IPS-11a (cell line): ENCODE data around the gene TMEM225B.

ENCODE experiments used
- H3K4me3 ChIP-seq: one replicate; pipeline ENCODE4 v1.5.1; 2013; ENCODE audit warnings: low read depth, low read length, control low read depth

Gene TMEM225B

DNA sequence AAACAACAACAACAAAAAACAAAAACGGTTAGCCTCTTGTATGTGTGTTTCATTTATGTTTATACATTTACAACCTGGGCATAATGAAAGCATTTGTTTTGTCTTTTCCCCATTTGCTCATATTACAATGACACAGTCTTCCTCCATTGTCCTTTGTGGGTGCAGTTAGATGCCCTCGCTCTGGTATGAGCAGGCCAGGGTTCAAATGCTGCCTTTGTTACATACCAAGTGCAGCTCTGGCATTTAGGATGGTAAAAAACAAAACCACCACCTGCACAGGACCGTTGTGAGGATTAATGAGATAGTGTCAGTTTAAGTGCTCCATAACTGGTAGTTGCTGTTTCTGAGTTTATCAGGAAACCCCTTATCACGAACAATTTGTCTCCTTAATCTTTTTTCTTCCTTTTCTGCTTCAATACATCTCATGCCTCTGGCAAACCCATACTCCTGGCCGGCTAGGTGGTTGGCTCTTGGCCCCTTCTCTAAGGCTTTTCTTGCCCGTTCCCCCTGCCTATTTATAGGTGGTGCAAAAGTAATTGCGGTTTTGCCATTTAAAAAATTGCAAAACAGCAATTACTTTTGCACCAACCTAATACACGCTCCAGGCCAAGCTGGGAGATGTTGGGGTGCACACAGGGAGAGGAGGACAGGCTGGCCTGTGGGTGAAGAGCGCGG, 18.6 kb upstream of the TMEM225B start:
- no peak overlapping the region for H3K4me3 ChIP-seq

DNA sequence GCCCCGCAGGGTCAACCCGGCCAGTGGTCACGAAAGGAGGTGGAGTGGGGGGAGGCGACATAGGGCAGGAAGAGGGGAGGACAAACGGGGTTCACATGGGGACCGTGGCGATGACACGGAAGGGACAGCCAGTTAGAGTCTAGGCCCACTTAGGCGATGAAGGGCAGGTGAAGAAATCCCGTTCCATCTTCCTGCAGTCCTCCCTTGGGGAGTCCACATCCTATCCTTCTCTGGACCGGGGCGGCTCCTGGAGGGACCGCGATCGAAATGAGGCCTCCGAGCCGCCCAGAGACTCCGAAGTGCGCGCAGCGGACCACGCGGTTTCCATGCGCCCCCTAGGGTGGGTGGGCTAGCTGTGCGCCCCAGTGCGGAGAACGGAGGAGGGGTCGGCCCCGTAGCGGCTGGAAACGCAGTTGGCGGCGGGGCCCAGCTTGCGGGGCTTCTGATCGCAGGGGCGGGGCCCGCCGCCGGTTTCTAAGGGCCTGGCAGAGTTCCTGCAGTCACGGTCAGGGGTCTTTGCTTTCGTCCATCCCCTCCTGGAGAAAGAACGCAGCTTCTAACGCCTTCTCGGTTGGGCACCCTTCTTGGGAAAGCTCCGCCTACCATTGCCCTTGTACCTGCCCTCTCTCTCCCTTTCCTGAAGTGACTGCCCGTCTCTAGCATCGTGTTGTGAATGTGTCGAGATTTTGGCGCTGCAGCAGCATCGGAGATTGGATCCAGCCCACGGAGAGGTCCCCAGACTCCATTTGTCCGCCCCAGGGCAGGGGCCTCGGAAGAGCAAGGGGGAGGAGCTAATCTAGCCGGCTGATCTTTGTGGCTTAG, 17.9 kb upstream of the TMEM225B start:
- peak overlapping the region; percentile 49 for H3K4me3 ChIP-seq

DNA sequence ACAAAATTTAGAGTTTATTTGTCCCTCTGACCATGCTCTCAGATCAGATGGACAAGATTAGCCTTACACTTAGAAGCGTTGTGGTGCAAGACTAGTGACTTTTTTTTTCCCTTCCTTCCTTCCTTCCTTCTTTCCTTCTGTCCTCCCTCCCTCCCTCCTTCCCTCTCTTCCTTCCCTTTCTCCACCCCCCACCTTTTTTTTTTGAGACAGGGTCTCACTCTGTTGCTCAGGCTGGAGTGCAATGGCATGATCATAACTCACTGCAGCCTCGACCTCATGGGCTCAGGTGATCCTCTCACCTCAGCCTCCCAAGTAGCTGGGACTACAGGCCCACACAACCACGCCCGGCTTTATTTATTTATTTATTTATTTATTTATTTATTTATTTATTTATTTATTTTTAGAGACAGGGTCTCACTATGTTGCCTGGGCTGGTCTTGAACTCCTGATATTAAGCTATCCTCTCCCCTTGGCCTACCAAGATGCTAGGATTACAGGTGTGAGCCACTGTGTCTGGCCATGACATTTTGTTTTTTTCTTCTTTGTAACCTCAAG, 17.2 kb upstream of the TMEM225B start:
- peak overlapping the region; percentile 49 for H3K4me3 ChIP-seq

DNA sequence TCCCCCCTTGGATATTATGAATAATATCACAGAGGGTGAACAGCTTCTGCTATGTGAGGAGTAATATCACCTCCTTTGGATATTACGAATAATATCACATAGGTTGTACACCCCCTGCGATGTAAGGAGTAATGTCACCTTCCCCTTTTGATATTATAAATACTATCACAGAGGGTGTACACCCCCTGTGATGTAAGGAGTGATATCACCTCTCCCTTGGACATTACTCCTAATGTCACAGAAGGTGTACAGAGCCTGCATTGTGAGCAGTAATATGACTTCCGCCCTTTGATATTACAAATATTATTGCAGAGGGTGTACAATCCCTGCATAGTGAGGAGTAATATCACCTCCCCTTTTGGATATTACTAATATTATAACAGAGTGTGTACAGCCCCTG, 9.2 kb upstream of the TMEM225B start:
- no peak overlapping the region for H3K4me3 ChIP-seq

DNA sequence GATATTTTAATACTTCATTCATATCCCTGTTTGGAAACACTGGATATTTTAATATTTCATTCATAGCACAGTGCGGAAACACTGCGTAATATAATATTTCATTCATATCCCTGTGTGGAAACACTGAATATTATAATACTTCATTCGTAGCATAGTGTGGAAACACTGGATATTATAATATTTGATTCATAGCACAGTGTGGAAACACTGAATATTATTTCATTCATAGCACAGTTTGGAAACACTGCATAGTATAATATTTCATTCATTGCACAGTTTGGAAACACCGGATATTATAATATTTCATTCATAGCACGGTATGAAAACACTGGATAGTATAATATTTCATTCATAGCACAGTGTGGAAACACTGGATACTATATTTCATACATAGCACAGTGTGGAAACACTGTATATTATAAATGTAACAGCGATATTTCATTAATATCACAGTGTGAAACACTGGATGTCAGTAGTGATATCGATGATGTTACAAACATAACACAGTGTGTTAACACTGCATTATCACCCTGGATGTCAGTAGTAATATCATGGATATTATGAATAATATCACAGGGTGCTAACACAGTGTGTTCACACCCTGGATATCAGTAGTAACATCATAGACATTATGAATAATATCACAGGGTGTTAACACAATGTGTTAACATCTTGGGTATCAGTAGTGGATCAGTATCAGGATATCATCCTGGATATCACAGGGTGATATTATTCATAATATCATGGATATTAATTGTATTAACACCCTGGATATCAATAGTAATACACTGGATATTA, 2.9 kb upstream of the TMEM225B start:
- no peak overlapping the region for H3K4me3 ChIP-seq

DNA sequence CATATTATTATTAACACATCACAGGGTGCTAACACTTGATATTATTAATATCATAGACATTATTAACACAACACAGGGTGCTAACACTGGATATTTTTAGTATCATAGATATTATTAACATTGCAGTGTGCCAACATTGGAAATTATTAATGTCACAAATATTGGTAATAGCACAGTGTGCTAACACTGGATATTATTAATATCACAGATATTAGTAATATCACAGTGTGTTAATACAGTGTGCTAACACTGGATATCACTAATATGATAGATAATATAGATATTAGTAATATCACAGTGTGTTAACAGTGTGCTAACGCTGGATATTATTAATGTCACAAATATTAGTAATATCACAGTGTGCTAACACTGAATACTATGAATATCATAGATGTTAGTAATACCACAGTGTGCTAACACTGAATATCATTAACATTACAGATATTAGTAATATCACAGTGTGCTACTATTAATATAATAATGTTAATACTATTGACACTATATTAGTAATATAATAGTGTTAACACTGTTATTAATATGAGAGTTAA, 1.6 kb upstream of the TMEM225B start:
- H3K4me3 ChIP-seq, result no peak overlapping the region

DNA sequence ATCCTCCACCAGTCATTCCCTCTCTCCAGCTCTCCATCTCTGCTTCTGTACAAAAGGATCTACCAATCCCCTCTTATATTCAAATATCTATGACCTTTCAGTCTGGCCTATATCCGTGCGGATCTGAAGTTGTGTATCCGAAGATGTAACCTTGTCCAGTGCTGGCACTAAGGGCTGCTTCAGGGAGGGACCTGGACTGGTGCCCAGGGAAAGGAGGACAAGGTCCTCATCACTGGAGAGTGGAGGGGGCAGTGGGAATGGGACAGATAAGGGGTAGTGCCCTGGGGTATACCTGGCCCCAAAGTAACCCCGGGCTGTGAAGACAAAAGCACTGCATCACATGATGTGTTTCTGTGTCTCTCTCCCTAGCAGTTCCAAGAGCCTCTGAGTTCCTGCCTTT, 1.8 kb downstream of the TMEM225B start:
- H3K4me3 ChIP-seq, result no peak overlapping the region

DNA sequence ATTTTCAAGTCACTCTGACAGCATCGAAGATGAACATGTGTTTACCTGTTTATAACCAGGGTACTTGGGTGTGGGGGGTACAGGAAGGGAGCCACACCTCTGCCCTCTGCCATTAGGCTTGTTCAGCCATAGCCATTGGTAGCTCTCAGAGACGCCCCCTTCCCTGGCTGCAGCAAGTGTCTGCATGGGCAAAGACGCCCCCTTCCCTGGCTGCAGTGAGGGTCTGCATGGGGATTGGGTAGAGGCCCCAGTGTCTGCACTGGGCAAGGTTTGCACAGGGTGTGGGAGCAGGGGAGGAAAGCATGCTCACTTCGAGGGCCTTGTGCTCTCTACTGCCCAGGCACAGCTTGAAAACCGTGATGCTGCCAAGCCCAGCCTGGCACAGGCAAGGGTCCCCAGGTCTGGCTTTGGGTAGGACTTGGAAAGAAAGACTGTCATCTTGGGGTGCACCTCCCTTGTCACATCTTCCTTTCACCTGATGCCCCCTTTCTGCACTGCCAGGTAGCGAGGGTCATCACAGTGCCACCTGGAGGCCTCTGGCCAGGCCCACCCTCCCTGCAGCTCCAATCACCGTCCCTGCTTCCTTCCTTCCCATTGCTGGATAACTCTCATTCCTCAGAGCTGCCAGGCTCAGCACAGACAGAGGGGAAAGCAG, 3.7 kb downstream of the TMEM225B start:
- H3K4me3 ChIP-seq, result no peak overlapping the region

DNA sequence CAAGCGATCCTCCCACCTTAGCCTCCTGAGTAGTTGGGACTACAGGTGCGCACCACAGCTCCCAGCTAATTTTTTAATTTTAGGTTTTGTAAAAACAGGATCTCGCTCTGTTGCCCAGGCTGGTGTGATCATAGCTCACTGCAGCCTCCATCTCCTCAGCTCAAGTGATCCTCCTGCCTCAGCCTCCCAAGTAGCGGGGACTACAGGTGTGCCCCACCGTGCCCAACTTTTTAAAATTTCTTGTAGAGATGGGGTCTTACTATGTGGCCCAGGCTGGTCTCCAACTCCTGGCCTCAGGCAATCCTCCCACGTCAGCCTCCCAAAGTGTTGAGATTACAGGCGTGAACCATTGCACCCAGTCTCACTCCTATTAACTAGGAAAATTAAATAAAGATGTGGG, 7.5 kb downstream of the TMEM225B start:
- H3K4me3 ChIP-seq, result no peak overlapping the region

DNA sequence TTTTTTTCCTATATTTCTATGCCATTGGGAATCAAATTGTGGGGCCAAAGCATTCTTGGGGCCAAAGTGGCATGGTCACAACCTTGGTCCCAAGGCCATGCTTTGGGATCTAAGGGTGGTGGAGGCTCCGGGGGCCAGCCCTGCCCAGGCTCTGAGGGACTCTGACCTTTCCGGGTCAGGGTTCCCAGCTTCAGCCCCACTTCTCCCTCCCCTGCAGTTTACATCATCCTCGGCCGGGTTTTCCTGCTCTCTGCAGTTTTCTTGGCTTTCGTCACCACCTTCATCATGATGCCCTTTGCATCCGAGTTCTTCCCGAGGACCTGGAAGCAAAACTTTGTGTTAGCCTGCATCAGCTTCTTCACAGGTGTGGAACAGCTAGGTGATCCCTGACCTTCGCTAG, 8.5 kb downstream of the TMEM225B start:
- H3K4me3 ChIP-seq, result no peak overlapping the region

DNA sequence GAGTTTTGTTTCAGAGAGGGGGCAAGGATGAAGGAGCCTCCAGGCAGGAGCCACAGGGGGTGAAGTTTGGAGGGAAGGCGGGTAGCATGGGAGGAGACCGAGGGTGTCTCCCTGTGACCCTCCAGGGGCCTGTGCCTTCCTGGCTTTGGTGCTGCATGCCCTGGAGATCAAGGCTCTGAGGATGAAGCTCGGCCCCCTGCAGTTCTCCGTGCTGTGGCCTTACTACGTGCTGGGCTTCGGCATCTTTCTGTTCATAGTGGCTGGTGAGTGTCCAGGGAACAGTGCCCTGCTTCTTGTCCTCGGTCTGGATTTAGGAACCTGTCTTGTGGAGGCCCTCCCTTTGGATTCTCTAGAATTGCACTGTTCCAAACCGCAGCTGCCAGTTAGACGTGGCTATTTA, 9.5 kb downstream of the TMEM225B start:
- H3K4me3 ChIP-seq, result no peak overlapping the region

DNA sequence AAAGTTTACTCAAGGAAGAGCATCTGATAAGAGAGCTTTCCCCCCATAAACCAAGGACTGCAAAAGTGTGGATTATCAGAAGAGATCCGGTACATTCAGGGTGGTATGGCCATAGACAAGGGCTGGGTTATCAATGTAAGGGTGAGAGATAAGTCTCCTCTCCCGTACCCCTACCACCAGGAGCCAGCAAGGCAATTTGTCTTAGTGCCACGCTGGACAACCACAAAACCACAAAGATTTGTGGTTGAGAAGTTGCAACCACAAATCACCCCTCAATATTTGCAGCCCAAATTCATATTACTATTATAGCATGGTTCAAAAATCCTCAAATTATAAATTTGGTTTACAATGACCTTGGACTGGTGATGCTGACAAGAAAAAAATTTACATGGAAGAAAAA, 16.4 kb downstream of the TMEM225B start:
- no peak overlapping the region for H3K4me3 ChIP-seq

DNA sequence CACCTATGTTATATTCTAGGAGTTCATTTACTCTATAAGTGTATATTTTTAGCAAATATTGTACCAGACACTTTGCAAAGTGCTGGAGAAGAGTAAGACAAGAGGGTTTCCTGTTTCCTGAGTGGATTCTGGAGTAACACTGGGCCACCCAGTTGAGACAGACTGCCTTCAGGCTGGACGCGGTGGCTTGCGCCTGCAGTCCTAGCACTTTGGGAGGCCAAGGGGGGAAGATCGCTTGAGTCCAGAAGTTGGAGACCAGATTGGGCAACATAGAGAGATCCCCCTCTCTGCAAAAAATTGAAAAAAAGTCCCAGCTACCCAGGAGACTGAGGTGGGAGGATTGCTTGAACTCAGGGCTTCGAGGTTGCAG, 17.9 kb downstream of the TMEM225B start:
- peak overlapping the region; percentile 84 for H3K4me3 ChIP-seq

DNA sequence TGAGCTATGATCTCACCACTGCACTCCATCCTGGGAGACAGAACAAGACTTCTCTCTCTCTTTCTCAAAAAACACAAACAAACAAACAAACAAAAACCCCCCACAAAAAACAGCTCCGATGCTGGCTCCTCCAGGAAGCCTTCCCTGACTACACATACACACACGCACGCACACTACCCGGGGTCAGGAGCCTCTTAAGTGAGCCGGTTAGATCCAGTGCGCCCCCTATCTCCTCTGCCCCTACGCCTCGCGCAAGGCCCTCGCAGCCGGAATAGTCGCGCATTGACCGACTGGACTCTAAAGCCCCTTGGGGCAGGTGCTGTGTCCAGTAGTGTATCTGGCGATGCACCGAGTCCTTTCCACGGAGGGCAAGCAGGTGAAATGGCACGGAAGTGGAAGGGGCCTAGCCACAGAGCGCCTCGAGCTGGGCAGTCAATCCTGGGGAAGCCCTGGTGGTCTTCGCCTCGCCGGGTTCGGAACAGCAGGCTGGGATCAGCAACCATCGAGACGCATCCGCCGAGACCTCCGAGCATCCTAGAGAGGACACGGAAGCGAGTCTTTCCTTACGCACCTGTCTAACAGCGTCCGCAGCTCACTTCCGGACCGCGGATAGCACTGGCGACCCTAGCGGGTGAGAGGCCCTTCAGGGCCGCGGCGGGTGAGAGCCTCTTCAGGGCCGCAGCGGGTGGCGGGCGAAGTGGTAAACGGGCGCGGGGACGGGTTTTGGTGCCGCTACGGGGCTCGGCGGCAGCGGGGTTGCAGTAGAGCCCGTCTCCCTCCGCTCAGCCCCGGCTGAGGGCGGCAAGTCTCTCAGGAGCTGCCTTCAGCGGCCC, 18.5 kb downstream of the TMEM225B start, which contains the start of gene ZSCAN25:
Gene ZSCAN25 (plus strand): TSS at position 588 of the 833 bp plus-strand sequence. CDS start 2,661 bp downstream, outside the sequence.
- H3K4me3 ChIP-seq, result peak within 1 kb of the TSS; percentile 84

DNA sequence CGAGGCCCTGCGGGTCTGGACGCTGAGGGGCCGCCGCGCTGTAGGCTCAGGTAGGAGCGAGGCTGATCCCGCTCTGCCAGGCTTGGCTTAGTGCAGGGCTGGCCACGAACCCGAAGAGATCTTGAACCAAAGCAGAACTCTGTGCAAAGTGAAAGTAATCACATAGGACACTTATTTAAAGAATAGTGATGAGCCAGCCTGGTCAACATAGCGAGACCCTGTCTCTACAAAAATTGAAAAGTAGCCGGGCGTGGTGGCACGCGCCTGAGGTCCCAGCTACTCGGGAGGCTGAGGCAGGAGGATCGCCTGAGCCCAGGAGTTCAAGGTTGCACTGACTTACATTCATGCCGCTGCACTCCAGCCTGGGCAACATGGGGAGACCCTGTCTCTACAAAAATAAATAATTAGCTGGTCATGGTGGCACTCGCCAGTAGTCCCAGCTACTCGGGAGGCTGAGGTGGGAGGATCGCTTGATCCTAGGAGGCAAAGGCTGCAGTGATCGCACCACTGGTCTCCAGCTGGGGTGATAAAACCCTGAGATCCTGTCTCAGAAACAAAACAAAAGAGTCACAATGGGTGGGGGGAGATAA, 19.2 kb downstream of the TMEM225B start:
- H3K4me3 ChIP-seq, result peak overlapping the region; percentile 84

DNA sequence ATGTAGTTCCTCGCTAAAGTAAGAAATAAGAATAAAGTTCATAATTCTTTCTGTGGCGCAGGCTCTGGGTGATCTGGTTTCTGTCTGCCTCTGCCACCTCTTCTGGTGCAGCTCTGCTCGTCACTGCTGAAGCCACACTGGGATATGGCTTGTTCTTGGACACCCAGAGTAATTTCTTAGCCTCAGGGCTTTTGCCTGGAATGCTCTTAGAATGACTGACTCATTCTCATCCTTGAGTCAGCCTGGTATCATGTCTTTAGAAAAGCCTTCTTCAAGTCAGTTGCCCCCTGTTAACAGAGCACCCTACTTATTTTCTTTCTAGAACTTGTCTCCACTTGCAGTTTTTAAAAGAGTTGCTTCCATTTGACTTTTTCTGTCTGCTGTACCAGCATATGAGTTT, 20.7 kb downstream of the TMEM225B start:
- H3K4me3 ChIP-seq, result no peak overlapping the region

DNA sequence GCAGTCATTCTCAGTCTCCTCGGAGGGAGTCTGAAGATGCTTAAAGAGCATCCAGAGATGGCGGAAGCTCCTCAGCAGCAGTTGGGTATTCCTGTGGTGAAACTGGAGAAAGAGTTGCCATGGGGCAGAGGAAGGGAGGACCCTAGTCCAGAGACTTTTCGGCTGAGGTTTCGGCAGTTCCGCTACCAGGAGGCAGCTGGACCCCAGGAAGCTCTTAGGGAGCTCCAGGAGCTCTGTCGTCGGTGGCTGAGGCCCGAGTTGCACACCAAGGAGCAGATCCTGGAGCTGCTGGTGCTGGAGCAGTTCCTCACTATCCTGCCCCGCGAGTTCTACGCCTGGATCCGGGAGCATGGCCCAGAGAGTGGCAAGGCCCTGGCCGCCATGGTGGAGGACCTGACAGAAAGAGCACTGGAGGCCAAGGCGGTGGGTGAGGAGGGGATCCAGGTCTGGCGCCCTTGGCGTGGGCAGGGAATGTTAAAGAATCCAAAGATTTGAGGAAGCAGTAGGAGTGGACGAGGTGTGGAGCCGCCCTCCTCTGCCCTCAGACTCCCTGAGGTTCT, 21.6 kb downstream of the TMEM225B start:
- H3K4me3 ChIP-seq, result no peak overlapping the region

DNA sequence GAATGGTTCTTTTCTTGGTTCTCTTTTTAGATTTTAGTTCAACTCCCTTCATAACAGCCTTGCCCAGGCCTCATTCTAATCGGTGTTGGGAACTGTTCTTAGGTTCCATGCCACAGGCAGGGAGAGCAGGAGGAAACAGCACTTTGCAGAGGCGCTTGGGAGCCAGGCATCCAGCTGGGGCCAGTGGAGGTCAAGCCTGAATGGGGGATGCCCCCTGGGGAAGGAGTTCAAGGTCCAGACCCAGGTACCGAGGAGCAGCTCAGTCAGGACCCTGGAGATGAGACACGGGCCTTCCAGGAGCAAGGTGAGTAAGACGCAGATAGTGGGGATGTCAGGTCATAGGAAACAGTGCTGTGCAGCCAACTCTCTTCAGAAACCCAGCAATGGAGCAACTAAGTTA, 23.2 kb downstream of the TMEM225B start:
- no peak overlapping the region for H3K4me3 ChIP-seq

DNA sequence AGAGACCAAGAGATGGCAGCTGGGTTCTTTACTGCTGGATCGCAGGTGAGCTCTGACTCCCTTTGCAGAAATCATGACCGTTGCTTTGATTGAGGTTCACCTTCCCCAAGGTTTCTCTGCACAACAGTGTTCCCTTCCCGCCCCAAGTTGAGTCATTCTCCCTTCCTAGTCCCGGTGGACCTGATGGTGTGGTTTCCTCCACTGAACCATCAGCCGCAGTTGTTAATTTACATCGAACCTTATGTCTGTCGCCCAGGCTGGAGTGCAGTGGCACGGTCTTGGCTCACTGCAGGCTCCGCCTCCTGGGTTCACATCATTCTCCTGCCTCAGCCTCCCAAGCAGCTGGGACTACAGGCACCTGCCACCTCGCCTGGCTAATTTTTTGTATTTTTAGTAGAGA, 24.5 kb downstream of the TMEM225B start:
- H3K4me3 ChIP-seq, result no peak overlapping the region
